Prostate gland (tissue), 2 donors: ENCODE results near the gene NMRK2.

Experiments
- POLR2A ChIP-seq: fragments of 450-650 bp; IDR thresholded peaks from one replicate; pipeline ENCODE4 v1.6.1; 2016; ENCODE audit warnings: antibody characterized with exemption, mild to moderate bottlenecking
- POLR2AphosphoS5 ChIP-seq: sonication (generic); formaldehyde crosslinking; IDR thresholded peaks from one replicate; pipeline ENCODE4 v1.6.1; 2017; ENCODE audit warnings: antibody characterized with exemption
- TF ChIP-seq, protein P1 (sequence below), 4 experiments: fragments of 200-600 bp in 2 of 4; fragments of 450-650 bp in 2 of 4; sonication (generic) in 2 of 4; IDR thresholded peaks; 1 replicate in 3 of 4; 2 replicates in 1 of 4; pipeline ENCODE4 v1.5.1; 2016 to 2019; ENCODE audit warnings: antibody characterized with exemption in 4 of 4, mild to moderate bottlenecking in 2 of 4, moderate library complexity in 2 of 4

DNA sequence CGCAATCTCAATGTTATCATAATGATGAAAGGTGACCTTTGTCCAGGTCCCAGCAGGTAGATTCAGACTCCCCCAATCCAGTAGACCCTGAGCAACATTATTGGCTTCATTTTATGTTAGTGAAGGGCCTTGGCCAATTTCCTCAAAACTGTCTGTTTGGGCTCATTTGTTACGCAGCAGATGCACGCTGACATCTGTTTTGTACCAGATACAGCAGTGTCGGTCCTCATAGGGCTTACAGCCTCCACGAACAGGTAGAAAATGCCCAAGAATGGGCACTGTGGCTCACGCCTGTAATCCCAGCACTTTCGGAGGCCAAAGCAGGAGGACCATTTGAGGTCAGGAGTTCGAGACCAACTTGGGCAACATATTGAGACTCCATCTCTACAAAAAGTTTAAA lies 13.1 kb upstream of the NMRK2 start:
- no peak for TF ChIP-seq POLR2A
- no peak for TF ChIP-seq POLR2AphosphoS5
- TF ChIP-seq, protein P1, sequence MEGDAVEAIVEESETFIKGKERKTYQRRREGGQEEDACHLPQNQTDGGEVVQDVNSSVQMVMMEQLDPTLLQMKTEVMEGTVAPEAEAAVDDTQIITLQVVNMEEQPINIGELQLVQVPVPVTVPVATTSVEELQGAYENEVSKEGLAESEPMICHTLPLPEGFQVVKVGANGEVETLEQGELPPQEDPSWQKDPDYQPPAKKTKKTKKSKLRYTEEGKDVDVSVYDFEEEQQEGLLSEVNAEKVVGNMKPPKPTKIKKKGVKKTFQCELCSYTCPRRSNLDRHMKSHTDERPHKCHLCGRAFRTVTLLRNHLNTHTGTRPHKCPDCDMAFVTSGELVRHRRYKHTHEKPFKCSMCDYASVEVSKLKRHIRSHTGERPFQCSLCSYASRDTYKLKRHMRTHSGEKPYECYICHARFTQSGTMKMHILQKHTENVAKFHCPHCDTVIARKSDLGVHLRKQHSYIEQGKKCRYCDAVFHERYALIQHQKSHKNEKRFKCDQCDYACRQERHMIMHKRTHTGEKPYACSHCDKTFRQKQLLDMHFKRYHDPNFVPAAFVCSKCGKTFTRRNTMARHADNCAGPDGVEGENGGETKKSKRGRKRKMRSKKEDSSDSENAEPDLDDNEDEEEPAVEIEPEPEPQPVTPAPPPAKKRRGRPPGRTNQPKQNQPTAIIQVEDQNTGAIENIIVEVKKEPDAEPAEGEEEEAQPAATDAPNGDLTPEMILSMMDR (IDR thresholded peaks at IDR 0.05): no peak
